Trophoblast cell (in vitro differentiated cells and primary cell): Measurements from ENCODE around the gene DOLK.

Experiments
- DNase-seq, 2 donors: peaks; one replicate each; pipeline ENCODE4 v3.0.0-alpha.2; 2016
- H2AFZ ChIP-seq: 2 replicates; pipeline ENCODE4 v1.6.1; 2013; ENCODE audit warnings: low read length, moderate library complexity, mild to moderate bottlenecking; ENCODE audit not compliant: insufficient read depth, poor library complexity
- H2AK5ac ChIP-seq: 2 replicates; pipeline ENCODE4 v1.6.1; 2013; ENCODE audit warnings: mild to moderate bottlenecking, low read length
- H2BK120ac ChIP-seq: 2 replicates; pipeline ENCODE4 v1.6.1; 2013; ENCODE audit warnings: low read length, mild to moderate bottlenecking, moderate library complexity; ENCODE audit not compliant: insufficient read depth, poor library complexity
- H2BK12ac ChIP-seq: 2 replicates; pipeline ENCODE4 v1.6.1; 2013; ENCODE audit warnings: mild to moderate bottlenecking, low read length, moderate library complexity
- H2BK5ac ChIP-seq: 2 replicates; pipeline ENCODE4 v1.6.1; 2013; ENCODE audit warnings: low read length, low read depth, moderate library complexity, mild to moderate bottlenecking; ENCODE audit not compliant: poor library complexity
- H3K14ac ChIP-seq: 2 replicates; pipeline ENCODE4 v1.6.1; 2013; ENCODE audit warnings: mild to moderate bottlenecking, low read length
- H3K18ac ChIP-seq: 2 replicates; pipeline ENCODE4 v1.6.1; 2013; ENCODE audit warnings: mild to moderate bottlenecking, low read length
- H3K23ac ChIP-seq: 2 replicates; pipeline ENCODE4 v1.6.1; 2013; ENCODE audit warnings: low read length
- H3K27ac ChIP-seq: 2 replicates; pipeline ENCODE4 v1.5.1; 2013; ENCODE audit warnings: low read depth, mild to moderate bottlenecking, inconsistent platforms, low read length, moderate library complexity
- H3K27me3 ChIP-seq: 2 replicates; pipeline ENCODE4 v1.6.1; 2013; ENCODE audit warnings: inconsistent platforms, mild to moderate bottlenecking, low read length, moderate library complexity; ENCODE audit not compliant: insufficient read depth
- H3K36me3 ChIP-seq, 2 experiments: 1 replicate in 1 of 2; 2 replicates in 1 of 2; pipeline ENCODE4 v1.6.1; 2013; ENCODE audit warnings: low read length in 2 of 2, mild to moderate bottlenecking in 2 of 2, moderate library complexity in 1 of 2; ENCODE audit not compliant: insufficient read depth in 2 of 2, control insufficient read depth in 1 of 2
- H3K4ac ChIP-seq: 2 replicates; pipeline ENCODE4 v1.6.1; 2013; ENCODE audit warnings: low read depth, mild to moderate bottlenecking, low read length, moderate library complexity
- H3K4me1 ChIP-seq, 2 experiments: 1 replicate in 1 of 2; 2 replicates in 1 of 2; pipeline ENCODE4 v1.6.1; 2013; ENCODE audit warnings: low read length in 2 of 2, mild to moderate bottlenecking in 2 of 2, moderate library complexity in 1 of 2; ENCODE audit not compliant: insufficient read depth in 2 of 2, control insufficient read depth in 1 of 2
- H3K4me2 ChIP-seq: 2 replicates; pipeline ENCODE4 v1.6.1; 2013; ENCODE audit warnings: inconsistent platforms, mild to moderate bottlenecking, low read length, moderate library complexity
- H3K4me3 ChIP-seq: 2 replicates; pipeline ENCODE4 v1.5.1; 2013; ENCODE audit warnings: mild to moderate bottlenecking, low read depth, low read length, inconsistent platforms
- H3K79me1 ChIP-seq: one replicate; pipeline ENCODE4 v1.6.1; 2013; ENCODE audit warnings: low read length
- H3K79me2 ChIP-seq: 2 replicates; pipeline ENCODE4 v1.6.1; 2013; ENCODE audit warnings: low read length, mild to moderate bottlenecking; ENCODE audit not compliant: control insufficient read depth, insufficient read depth, poor library complexity
- H3K9ac ChIP-seq: 2 replicates; pipeline ENCODE4 v1.6.1; 2013; ENCODE audit warnings: mild to moderate bottlenecking, low read length
- H3K9me3 ChIP-seq: 2 replicates; pipeline ENCODE4 v1.6.1; 2013; ENCODE audit warnings: low read depth, mild to moderate bottlenecking, control low read depth, inconsistent platforms, low read length; ENCODE audit not compliant: insufficient read depth
- H4K12ac ChIP-seq: 2 replicates; pipeline ENCODE4 v1.6.1; 2013; ENCODE audit warnings: low read depth, mild to moderate bottlenecking, low read length, moderate library complexity
- H4K8ac ChIP-seq: 2 replicates; pipeline ENCODE4 v1.6.1; 2013; ENCODE audit warnings: low read depth, mild to moderate bottlenecking, low read length, moderate library complexity
- H4K91ac ChIP-seq: one replicate; pipeline ENCODE4 v1.6.1; 2013; ENCODE audit warnings: low read depth, mild to moderate bottlenecking, low read length, moderate library complexity
- WGBS: extraction: QIAGEN DNeasy Blood & Tissue Kit; methylation state at CpG from one replicate; pipeline ENCODE4 v1.1.7; 2013; ENCODE audit warnings: missing lambda C conversion rate; ENCODE audit not compliant: insufficient read length, insufficient coverage; ENCODE audit errors: extremely low coverage; 5-methylcytosine and 5-hydroxymethylcytosine counted together

The DOLK gene

DNA sequence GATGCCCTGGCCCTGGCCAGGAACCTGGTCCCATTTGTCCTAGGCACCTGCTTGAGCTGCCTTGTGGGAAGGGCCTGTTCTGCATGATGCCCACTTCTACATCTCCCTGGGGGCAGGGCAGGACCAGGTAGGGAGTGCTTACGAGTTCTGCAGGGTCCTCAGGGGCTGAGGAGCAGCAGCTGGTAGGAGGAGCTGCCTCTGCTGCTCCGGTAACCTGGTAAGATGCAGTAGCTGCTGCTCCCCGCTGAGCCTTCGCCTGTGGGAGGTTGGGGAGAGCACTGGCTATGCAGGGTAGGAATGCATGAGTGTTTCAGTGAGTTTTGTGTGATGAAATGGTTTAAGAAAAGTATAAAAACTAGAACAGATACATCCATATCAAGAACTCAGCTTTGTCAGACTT is 51.8 kb downstream of the DOLK start:
- H3K27me3 ChIP-seq, result no peaks in the 10 kb centered on the region
- no peak overlapping the region for H3K9ac ChIP-seq
- no peak overlapping the region for H4K91ac ChIP-seq
- H4K8ac ChIP-seq, result no peak overlapping the region
- H2BK5ac ChIP-seq, result no peak overlapping the region
- WGBS, result no CpG with 5 or more reads among the region's 4 CpGs
- peaks cover 45 to 46% of the 10 kb centered on the region in 2 experiments for H3K36me3 ChIP-seq
- no peak overlapping the region for H3K4ac ChIP-seq
- H3K79me2 ChIP-seq, result no peaks in the 10 kb centered on the region
- H3K23ac ChIP-seq, result no peak overlapping the region
- no peaks in the 10 kb centered on the region for H3K79me1 ChIP-seq
- no peak overlapping the region for H3K14ac ChIP-seq
- no peak overlapping the region for H2BK12ac ChIP-seq
- no peaks in the 10 kb centered on the region for H3K9me3 ChIP-seq
- no peak overlapping the region for H3K27ac ChIP-seq
- H3K18ac ChIP-seq, result no peak overlapping the region
- H4K12ac ChIP-seq, result no peak overlapping the region
- no peak overlapping the region for H2AK5ac ChIP-seq
- H2BK120ac ChIP-seq, result no peak overlapping the region
- no peak for DNase-seq
- H3K4me2 ChIP-seq, result no peak overlapping the region
- H2AFZ ChIP-seq, result no peak overlapping the region
- no peak overlapping the region for H3K4me3 ChIP-seq
- H3K4me1 ChIP-seq, result peaks cover 5 to 9% of the 10 kb centered on the region in 2 experiments
